GM20000 (cell line): ENCODE data around the gene PARP15.

Source experiments
- DNase-seq: peaks from one replicate; pipeline ENCODE4 v3.0.0; 2012; ENCODE audit warnings: low spot score
- CTCF ChIP-seq: IDR thresholded peaks from 2 replicates; pipeline ENCODE4 v1.5.1; 2012; ENCODE audit warnings: mild to moderate bottlenecking, control low read depth; ENCODE audit errors: extremely low read depth, missing control alignments

PARP15 gene

DNA sequence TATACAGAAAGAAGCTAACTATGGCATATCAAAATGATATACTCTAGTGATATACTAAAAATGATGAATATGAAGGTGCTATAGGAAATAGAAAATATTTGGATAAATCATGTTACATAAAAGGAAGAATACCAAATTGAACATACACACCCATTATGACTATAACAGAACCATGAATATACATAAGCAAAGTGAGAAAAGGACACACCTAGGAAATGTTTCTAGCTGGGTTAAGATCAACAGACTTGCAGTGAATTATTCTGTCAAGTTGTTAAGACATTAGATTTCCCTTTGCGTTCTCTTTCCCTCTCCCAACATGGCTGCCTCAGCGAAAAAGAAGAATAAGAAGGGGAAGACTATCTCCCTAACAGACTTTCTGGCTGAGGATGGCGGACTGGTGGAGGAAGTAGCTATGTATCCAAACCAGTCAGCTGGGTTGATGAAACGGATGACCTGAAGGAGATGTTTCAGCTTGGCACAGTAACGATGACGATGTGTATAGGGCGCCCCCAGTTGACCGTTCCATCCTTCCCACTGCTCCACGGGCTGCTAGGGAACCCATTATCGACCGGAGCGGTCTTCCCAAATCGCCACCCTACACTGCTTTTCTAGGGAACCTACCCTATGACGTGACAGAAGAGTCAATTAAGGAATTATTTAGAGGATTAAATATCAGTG is 83.0 kb downstream of the PARP15 start:
- TF ChIP-seq CTCF = no peak
- no peak for DNase-seq

GRCh38 chr3:122661633-122662032 is 84.2 kb downstream of the PARP15 start:
- no peak for DNase-seq
- no peak for TF ChIP-seq CTCF

- no peak for DNase-seq
- no peak for TF ChIP-seq CTCF
Observed at GRCh38 chr3:122662505-122662904, 85.1 kb downstream of the PARP15 start.

GRCh38 chr3:122665226-122665786 is 87.9 kb downstream of the PARP15 start:
- DNase-seq = no peak
- no peak for TF ChIP-seq CTCF

GRCh38 chr3:122665881-122666280 is 88.4 kb downstream of the PARP15 start:
- no peak for DNase-seq
- no peak for TF ChIP-seq CTCF

GRCh38 chr3:122668930-122669730 is 91.7 kb downstream of the PARP15 start:
- DNase-seq = no peak
- TF ChIP-seq CTCF = no peak

DNA sequence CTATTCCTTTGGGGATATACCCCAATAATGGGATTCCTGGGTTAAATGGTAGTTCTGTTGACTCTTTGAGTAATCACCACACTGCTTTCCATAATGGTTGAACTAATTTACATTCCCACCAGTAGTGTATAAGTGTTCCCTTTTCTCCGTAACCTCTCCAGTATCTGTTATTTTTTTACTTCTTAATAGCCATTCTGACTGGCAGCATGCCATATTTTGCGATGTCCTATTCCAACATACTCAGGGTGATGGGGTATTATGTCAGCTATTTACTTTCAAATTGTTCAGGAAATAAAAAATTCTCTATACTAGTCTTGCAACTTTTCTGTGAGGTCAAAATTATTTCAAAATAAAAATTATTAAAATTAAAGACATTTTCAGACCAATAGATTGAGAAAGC is 94.1 kb downstream of the PARP15 start:
- no peak for DNase-seq
- TF ChIP-seq CTCF = no peak
